GM21381 (cell line): ENCODE results near the gene HPCAL1.

Experiments
- ATAC-seq: cut with Tn5 transposase; IDR thresholded peaks from one replicate; pipeline ENCODE4 v1.9.1; 2021; ENCODE audit warnings: mild to moderate bottlenecking, moderate library complexity; ENCODE audit not compliant: unreplicated experiment

HPCAL1 gene

DNA sequence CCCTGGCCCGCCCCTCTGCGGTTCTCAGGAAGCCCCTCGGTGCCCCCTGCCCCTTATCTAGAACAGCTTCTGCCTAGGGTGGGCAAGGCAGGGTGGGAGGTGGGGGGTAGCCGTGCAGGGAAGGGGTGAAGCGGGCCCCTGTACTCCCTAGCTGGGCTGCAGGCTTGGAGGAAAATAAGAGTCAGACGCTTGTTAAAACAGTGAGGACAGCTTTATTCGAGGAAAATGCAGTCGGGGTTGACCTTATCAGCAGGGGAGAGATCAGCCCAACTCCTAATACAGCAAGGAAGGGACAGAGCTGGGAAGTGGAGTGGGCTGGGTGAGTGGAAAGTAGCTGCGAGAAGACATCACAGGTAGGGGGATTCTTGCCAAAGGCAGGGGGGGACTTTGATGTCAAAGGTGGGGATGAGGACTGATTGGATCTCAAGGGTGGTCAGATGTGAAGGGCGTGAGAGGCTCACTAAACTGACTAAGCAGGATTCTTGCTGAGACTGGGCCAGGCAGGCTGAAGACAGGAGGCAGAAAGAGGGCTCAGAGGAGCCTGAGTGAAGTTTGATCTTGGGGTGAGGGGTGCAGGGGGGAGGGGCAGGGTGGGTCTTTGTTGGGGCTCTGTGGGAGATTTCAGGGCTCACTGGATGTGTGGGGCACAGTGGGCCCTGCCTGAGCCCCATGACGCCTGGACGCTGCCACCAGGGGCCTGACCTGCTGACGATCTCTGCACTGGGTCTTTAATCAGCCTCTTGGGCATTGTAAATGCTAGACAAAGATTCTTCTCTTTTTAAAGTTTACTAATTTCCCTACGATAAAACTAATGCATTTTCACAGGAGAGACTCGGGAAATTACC lies 29.9 kb downstream of the HPCAL1 start:
- ATAC-seq = no peak

DNA sequence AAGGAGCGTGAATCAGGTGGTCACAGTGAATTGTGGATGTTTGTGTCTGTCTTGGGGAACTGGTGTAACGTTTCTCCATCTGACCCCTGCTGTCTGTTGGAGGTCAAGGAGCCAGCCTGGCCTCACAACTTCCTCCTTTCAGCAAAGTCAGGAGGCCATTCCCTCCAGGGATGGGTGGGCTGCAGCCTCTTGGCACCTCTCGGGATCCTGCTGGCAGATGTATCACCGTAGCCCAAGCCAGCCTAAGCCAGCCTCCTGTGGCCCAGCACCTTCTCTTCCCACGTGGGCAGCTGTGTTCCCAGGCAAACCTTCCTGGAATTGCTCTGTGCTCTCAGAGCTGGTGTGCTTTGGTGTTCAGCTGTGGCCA lies 30.5 kb downstream of the HPCAL1 start:
- ATAC-seq = no peak

DNA sequence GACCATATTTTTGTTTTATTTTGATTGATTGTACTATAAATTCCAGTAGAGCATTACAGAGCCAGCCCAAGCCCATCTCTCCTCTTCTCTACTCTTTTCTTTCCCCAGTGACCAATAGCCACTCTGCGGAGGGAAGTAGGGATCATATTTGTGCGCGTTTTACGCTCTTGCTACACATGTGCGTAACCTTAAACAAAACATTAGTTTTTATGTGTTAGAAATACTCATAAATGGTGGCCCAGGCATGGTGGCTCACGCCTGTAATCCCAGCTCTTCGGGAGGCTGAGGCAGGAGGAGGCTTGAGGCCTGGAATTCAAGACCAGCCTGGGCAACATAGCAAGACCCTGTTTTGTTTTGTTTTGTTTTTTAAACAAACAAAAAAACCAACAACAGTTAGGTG lies 31.3 kb downstream of the HPCAL1 start:
- ATAC-seq = no peak

DNA sequence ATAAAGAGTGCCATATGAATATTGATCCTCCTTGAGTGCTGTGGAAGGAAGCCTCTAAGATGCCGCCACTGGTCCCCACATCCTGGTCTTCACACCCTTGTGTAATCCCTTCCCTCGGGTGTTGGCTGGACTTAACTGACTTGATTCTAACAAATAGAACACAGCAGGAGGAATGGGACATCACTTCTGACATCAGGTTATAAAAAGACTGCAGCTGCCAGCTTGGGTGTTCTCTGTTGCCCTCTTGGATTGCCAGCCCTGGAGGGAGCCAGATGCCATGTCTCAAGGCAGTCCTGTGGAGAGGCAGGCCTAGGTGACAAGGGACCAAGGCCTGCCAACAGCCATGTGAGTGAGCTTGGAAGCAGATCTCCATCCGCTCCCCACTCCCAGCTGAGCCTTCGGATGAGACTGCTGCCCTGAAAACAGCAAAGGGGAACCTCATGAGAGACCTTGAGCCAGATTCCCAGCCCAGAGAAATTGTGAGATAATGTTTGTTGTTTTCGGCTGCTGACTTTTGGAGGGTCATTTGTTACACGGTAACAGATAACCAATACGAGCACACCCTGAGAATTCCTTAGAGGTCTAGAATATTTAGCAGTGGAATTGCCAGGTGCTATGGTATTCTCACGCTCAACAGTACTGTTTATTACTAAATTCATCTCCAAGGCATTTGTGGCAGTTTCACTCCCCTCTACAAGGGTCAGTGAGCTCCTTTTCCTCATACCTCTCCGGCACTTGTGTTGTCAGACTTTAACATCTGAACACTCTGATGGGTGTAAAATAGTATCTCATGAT lies 32.5 kb downstream of the HPCAL1 start:
- no peak for ATAC-seq

DNA sequence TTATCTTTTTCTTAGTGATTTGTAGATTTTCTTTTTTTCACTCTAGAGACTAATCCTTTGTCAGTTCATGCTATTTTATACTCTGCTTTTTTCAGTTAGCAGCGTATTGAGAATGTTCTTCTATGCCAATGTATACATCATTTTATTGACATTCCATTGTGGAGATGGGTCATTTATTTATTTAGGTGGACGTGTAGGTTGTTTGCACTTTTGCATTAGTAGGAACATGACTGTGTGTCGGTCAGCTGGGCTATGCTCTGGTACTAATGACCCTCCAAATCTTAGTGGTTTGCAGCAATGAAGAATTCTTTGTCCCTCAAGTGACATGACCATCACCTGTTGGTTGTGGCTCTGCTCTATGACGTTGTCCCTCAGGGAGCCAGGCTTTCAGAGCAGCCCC lies 33.6 kb downstream of the HPCAL1 start:
- no peak for ATAC-seq

DNA sequence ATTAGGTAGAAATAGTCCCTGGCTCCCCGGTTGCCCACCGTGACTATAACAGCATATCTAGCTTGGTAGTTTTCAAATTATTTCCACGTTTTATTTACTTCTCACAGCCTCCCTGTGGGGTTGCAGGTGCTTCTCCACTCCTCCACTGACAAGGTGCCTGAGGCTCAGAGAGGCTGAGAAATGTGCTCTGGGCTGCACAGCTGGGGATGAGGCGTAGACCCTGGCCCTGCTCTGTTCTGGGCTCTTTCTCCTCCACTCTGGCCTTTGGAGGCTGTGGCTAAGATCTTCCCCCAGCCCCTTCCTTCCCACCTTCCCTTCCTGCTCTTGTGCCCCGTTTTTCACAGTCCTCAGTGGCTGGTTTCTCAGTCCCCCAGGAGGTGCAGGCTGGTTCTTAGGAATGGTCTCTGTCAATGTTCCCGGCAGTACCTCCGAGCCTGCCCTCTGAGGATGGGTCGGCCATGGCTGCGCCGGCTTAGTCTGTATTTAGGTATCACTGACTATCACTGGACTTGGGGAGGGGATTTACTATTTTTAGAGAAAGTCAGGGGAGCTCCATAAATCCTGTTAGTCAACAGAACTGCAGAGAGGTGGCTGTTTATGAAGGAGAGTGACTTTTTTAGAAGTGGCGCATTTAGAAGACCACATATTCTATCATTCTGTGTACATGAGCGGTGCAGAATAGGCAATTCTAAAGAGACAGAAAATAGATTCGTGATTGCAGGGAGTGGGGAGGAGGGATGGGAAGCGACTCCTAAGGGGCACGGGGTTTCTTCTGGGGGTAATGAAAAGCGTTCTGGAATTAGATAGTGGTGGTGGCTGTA lies 35.0 kb downstream of the HPCAL1 start:
- ATAC-seq = no peak

DNA sequence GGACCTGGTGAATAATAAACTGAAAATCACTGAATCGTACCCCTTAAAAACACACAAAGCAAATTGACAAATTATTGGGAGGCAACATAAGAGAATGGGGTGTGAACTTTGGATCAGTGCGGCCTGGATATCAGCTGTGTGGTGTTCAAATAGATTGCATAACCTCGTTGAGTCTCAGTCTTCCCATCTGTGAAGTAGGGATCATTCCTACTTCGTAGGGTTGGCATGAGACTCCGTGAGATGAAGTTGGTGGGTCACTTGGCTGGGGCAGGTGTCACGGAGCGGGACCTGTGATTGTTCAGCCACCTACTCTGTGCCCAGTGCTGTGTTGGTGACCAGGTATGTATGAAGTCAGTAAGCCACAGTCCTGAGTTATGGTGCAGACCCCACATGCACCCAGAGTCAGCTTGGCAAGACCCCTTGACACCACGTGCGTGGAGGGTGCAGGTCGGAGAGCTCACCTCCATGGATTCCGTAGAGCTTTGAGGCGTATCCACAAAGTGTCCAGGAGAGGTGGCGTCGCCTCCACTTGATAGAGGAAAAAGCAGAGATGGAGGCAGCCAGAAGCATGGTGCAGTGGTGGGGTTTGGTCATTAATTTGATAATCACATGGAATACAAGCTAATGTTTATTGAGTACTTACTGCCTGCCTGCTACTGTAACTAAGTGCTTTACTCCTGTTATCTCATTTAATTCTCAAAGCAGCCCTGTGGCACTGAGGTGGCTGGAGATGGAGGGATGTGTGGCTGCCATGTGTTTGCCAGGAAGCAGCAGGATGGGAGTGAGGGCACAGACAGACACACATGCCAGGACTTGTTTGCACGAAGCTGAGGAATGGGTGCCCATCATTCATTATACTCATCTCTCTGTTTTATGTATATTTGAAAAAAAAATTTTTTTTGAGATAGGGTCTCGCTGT lies 35.8 kb downstream of the HPCAL1 start:
- ATAC-seq = no peak

DNA sequence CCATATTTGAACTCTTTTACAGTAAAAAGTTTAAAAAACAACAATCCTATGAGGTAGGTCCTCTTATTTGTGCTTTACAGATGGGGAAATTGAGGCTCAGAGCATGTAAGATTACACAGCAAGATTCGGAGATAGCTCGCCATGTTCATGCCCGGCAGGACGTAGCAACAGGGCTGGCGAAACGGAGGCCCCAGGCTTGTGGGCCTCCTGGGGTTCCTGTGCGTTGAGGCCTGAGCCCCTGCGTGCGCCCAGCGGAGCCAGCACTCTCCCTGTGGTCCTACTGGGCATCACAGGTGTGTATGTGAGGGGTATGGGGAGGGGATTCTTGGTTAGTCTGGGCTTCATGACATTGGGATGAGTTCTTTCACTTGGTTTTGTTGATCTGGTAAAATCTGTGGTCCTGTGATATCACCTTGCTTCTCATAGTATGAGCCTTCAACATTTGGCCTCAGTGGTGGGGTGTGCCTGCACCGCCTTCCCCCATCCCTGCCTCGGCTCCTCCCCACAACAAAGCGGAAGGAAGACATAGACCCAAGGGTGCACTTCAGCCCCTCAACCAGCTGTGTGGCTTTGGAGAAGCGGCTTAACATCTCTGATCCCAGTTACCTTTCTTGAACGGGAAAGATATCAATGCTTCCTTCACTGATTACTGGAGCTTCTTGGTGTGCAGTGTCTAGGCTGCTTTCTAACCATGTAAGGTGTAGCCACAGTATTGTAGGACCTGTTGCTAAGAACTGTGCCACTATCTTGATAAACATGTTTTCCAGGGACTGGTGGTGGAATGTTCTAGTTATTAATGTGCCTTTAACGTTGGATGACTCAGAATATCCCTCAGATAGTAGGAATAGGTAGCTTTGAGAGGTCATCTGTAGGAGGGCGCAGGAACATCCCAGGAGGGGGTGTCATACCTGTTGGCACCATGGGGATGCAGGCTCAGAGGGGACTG lies 37.2 kb downstream of the HPCAL1 start:
- no peak for ATAC-seq

DNA sequence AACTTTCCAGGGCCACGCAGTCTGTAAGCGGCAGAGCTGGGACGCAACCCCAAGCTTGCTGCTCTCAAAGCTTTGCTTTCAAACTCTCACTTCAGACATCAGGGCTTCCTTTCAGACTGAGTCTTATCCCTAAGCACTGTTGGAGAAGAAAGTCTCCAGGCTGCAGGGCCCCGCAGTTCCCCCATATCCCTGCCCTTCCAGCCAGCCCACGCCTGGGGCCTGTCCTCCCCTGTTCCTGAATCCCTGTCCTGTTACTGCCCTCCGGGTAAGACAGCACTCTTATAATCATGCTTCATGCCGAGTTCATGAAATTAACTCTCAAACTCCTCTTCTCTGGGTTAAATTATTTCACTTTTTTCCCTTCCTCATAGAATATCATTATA lies 37.9 kb downstream of the HPCAL1 start:
- ATAC-seq = no peak

DNA sequence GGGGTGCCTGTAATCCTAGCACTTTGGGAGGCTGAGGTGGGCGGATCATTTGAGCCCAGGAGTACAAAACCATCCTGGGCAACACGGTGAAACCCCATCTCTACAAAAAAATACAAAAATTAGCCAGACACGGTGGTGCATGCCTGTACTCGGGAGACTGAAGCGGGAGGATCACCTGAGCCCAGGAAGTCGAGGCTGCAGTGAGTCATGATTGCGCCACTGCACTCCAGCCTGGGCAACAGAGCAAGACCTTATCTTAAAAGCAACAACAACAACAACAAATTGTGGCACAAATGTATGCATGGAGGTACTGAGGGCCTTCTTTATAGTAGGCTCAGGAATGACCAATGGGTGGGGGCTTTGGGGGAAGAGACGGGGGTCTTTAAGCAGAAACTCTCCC lies 38.5 kb downstream of the HPCAL1 start:
- no peak for ATAC-seq

DNA sequence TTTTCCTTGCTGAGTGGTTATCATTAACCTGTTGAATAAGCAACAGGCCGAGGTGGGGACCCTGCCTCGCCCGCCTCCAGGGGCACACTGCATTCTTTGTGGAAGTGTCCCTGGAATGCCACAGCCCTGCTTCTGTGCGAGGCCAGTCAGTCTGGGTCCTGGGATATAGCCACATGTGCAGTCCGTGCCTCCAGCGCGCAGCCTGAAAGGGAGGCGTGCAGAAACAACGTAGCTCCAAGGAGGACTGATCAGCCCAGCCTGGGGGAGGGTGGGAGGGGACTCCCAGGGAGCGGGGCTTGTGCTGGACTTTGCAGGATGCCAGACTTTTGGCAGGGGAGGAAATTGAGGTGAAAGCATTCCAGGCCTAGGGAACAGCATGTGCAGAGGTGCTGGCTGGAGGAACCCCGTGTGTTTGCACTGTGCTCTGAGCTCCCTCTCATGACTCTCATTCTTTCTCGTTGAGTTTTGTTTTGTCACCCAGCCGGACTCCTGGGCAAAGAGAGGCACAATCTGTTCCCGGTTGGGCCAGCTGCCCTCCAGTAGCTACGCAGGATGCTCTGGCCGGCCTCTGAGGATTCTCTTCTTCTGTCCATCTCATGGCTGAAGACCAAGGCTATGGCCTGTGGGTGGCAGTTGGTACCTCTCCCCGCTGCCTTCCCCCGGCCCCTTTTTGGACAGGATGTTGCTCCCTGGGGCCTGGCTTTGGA lies 39.7 kb downstream of the HPCAL1 start:
- ATAC-seq = no peak

DNA sequence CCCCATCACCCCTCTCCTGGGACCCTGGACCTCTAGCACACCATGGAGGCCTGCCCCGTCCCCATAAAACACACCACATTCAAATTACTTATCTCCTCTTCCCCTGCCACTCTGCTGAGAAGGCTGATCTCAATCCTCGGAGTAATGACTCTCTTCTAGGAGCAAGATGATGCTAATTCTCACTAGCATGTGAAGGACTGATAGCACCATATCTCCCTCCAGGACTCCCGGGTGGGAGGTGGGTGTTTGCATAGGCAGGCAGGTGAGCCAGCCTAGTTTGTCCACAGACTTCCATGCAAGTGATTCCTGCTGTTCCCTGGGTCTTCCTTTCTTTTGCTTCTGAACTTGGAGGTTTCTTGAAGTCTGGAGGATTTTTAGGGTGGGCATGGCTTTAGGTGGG lies 40.5 kb downstream of the HPCAL1 start:
- ATAC-seq = no peak

DNA sequence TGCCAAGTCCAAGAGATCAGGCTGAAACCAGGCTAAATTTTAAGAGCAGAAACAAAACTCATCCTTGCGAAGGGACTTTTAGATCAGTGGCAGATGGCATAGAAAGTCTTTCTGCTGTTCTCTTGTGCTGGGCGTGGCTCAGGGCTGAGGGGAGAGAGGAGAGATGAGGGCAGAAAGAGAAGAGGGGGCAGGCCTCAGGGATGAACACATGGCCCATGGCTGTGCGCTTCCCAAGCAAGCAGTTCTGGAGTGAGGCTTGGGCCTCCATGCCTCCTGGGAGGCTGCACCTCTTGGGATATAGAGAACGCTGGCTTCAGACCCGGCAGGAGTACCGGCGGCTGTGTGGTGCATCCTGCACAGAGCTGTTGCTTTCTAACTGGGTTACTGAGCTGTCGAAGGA lies 41.0 kb downstream of the HPCAL1 start:
- ATAC-seq = no peak

DNA sequence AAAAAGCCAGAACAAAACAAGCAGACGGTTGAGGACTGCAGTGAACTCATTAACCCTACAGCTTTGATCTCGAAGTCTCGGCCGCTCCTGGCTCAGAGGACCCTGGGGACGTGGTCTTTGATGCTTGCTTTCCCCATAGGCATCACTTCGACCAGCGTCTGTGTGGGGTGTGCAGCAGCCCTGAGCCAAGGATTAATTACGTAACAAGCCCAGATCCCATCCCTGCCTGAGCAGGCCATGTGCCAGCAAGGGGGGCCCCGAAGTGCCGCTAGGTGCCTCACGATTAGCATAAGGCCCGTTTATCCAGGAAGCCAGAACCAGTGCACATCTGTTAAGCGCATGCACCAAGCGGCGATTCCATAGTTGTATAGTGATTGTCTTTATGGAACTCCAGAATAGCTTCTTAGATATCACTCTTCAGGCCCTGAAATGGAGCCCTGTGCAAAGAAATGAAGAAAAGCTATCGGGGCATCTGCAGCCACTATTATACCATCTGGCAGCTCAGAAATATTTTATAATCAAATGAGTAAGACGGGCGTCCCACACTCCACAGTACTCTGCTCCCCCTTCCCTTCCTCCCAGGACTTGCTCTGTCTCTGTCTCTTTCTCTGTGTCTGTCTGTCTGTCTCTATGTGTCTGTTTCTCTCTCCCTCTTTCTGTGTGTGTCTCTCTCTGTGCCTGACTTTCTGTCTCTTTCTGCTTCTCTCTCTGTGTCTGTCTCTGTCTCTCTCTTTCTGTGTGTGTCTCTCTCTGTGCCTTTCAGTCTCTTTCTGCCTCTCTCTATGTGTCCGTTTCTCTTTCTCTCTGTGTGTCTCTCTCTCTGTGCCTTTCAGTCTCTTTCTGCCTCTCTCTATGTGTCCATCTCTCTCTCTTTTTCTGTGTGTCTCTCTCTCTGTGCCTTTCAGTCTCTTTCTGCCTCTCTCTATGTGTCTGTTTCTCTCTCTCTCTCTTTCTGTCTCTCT lies 41.7 kb downstream of the HPCAL1 start:
- no peak for ATAC-seq

DNA sequence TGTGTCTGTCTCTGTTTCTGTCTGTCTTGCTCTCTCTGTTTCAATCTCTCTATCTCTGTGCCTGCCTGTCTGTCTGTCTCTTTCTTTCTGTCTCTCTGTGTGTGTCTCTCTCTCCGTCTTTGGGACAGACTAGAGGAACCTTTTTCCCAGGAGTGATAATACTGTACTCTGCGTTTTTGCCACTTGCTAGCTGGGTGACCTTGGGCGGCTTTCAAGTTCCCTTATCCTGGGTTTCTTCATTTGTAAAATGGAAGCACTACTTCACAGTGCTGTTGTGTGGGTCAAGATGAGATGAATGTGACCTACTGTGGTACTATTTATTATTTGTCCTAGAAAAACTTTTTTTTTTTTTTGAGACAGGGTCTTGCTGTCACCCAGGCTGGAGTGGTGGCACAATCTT lies 42.4 kb downstream of the HPCAL1 start:
- no peak for ATAC-seq

DNA sequence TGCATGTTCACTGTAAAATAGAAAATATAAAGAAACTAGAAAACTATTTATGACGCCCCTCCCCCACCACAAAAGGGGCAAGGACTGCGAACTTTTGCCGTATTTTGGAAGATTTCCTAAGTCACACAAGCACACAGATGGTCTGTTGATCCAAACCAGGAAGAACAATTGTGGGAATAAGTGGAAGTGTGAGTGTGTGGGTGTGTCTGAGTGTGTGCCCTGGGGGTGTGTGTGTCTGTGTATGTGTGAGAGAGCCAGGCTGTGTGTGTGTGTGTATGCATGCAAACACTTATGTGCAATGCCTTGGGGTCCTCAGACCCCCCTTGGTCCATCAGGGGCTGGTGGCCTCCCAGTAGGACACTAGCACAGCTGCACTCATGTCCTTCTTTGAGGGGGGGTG lies 43.1 kb downstream of the HPCAL1 start:
- no peak for ATAC-seq

DNA sequence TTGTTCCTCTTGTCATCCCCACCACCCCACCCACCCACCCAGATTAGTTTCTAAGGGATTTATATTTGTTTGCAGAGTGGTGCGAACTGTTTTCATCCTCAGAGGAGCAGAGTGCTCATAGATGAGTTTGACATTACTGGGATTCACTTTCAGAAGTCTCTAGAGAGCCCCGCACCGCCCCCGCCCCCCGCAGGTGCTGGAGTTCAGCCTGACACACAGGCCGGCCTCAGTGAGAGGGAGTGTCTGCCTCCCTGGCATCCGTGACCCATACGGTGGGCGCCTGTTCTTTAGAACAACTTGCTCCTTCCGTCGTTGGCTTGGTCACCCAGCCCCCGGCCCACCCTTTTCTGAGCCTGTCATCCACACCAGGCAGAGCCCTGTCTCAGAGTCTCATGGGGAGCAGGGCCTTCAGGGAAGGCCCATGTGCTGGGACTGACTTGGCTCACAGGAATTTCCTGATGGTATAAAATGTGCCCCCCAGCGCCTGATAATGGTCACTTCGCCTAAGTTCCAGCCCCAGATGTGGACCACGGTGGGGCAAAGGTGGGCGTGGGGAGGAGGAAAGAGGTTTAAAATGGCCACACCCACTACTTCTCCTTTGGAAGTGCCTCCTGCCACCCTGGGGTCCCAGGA lies 44.3 kb downstream of the HPCAL1 start:
- ATAC-seq = no peak
